H1 (cell line): ENCODE measurements around the gene SHISAL1. TPM values are rescaled to one million over a fixed set of nuclear protein-coding genes. Genes with fewer than 3 reads are reported as not detected.

ENCODE experiments used
- CTCF ChIA-PET: fragments of 300-600 bp; sonication (Branson Sonifier 250); formaldehyde crosslinking; loops from one replicate; lab custom pipeline; 2021; ENCODE audit not compliant: partially characterized antibody; lab: Charles Lee
- POLR2A ChIA-PET: fragments of 300-600 bp; sonication (Branson Sonifier 250); formaldehyde crosslinking; loops from one replicate; lab custom pipeline; 2021; ENCODE audit warnings: inconsistent platforms; ENCODE audit not compliant: partially characterized antibody; lab: Charles Lee
- DNase-seq, 2 experiments: peaks; one replicate each; pipeline versions ENCODE4 v3.0.0 to v3.0.0-alpha.2; 2010 to 2022; ENCODE audit warnings: low spot score in 2 of 2, low read depth in 1 of 2, mixed read lengths in 1 of 2
- FAIRE-seq: peaks from 2 replicates; lab custom pipeline; 2011; peaks lifted over from hg19 to GRCh38; lab: Jason Lieb, UNC
- H2AFZ ChIP-seq: 2 replicates; pipeline ENCODE4 v1.8.1; 2012; ENCODE audit warnings: low read length, inconsistent platforms
- H2AK5ac ChIP-seq: 2 replicates; pipeline ENCODE4 v1.6.1; 2013; ENCODE audit warnings: low read depth, low read length
- H2BK120ac ChIP-seq: replicated peaks from 2 replicates; pipeline ENCODE3; 2013; ENCODE audit warnings: low read depth, low read length, inconsistent platforms
- H2BK12ac ChIP-seq: 2 replicates; pipeline ENCODE4 v1.6.1; 2013; ENCODE audit warnings: low read depth, low read length
- H2BK15ac ChIP-seq: 2 replicates; pipeline ENCODE4 v1.6.1; 2013; ENCODE audit warnings: low read length
- H2BK20ac ChIP-seq: 2 replicates; pipeline ENCODE4 v1.6.1; 2013; ENCODE audit warnings: low read length
- H2BK5ac ChIP-seq: 2 replicates; pipeline ENCODE4 v1.6.1; 2013; ENCODE audit warnings: low read depth, low read length
- H3K14ac ChIP-seq: 2 replicates; pipeline ENCODE4 v1.6.1; 2013; ENCODE audit warnings: inconsistent platforms; ENCODE audit not compliant: insufficient read length
- H3K18ac ChIP-seq: 2 replicates; pipeline ENCODE4 v1.6.1; 2013; ENCODE audit warnings: low read length; ENCODE audit errors: extremely low read depth
- H3K23ac ChIP-seq: 2 replicates; pipeline ENCODE4 v1.6.1; 2013; ENCODE audit warnings: inconsistent platforms; ENCODE audit not compliant: insufficient read length
- H3K23me2 ChIP-seq: 2 replicates; pipeline ENCODE4 v1.6.1; 2013; ENCODE audit warnings: low read depth, low read length
- H3K27ac ChIP-seq: 2 replicates; pipeline ENCODE4 v1.6.1; 2011; ENCODE audit warnings: low read depth, low read length, inconsistent platforms
- H3K27me3 ChIP-seq, 4 experiments: replicated peaks in 1 of 4; 1 replicate in 1 of 4; 2 replicates in 3 of 4; pipeline versions ENCODE4 v1.6.1 to v1.8.1; 2011 to 2013; ENCODE audit warnings: low read length in 3 of 4, mild to moderate bottlenecking in 3 of 4, inconsistent platforms in 2 of 4, mixed read lengths in 2 of 4, moderate library complexity in 1 of 4; ENCODE audit not compliant: control insufficient read depth in 3 of 4, insufficient read depth in 3 of 4; ENCODE audit errors: extremely low read depth in 1 of 4
- H3K36me3 ChIP-seq, 4 experiments: 2 replicates each; pipeline versions ENCODE4 v1.6.1 to v1.8.1; 2011 to 2013; ENCODE audit warnings: mild to moderate bottlenecking in 4 of 4, low read length in 3 of 4, moderate library complexity in 2 of 4, control low read depth in 1 of 4, inconsistent platforms in 1 of 4; ENCODE audit not compliant: insufficient read depth in 4 of 4, control insufficient read depth in 2 of 4
- H3K4ac ChIP-seq: replicated peaks from 2 replicates; pipeline ENCODE3; 2013; ENCODE audit warnings: low read length, low read depth, mixed read lengths, inconsistent platforms; ENCODE audit not compliant: insufficient read length
- H3K4me1 ChIP-seq, 4 experiments: replicated peaks in 1 of 4; 1 replicate in 1 of 4; 2 replicates in 3 of 4; pipeline versions ENCODE4 v1.6.1 to v1.8.1; 2011 to 2013; ENCODE audit warnings: low read length in 3 of 4, inconsistent platforms in 2 of 4, mixed read lengths in 1 of 4; ENCODE audit not compliant: insufficient read depth in 4 of 4, control insufficient read depth in 3 of 4
- H3K4me2 ChIP-seq, 2 experiments: 2 replicates each; pipeline versions ENCODE4 v1.6.1 to v1.8.1; 2011 to 2013; ENCODE audit warnings: low read depth in 2 of 2, low read length in 2 of 2, control low read depth in 1 of 2, inconsistent platforms in 1 of 2, mild to moderate bottlenecking in 1 of 2; ENCODE audit not compliant: insufficient read depth in 1 of 2
- H3K4me3 ChIP-seq, 4 experiments: fragments of 200-600, 300-600 bp in 1 of 4; sonication (generic), shearing (Covaris generic), sonication (Bioruptor Twin) in 1 of 4; 2 replicates each; pipeline versions ENCODE4 v1.5.1 to v1.8.1; 2011 to 2016; ENCODE audit warnings: low read length in 4 of 4, low read depth in 3 of 4, control low read depth in 2 of 4, inconsistent platforms in 2 of 4, mild to moderate bottlenecking in 2 of 4, mixed read lengths in 1 of 4, moderate library complexity in 1 of 4; ENCODE audit not compliant: insufficient read depth in 2 of 4; ENCODE audit errors: extremely low read depth in 1 of 4
- H3K56ac ChIP-seq: replicated peaks from 2 replicates; pipeline ENCODE3; 2013; ENCODE audit warnings: low read depth, mild to moderate bottlenecking, mixed read lengths, low read length, inconsistent platforms; ENCODE audit not compliant: insufficient read length
- H3K79me1 ChIP-seq: 2 replicates; pipeline ENCODE4 v1.6.1; 2013; ENCODE audit warnings: low read depth, low read length, control low read depth
- H3K79me2 ChIP-seq, 2 experiments: 2 replicates each; pipeline versions ENCODE4 v1.6.1 to v1.8.1; 2012 to 2013; ENCODE audit warnings: low read length in 2 of 2, mild to moderate bottlenecking in 2 of 2, inconsistent platforms in 1 of 2; ENCODE audit not compliant: insufficient read depth in 2 of 2, control insufficient read depth in 1 of 2
- H3K9ac ChIP-seq, 4 experiments: replicated peaks in 1 of 4; 1 replicate in 1 of 4; 2 replicates in 3 of 4; pipeline versions ENCODE4 v1.6.1 to v1.8.1; 2011 to 2013; ENCODE audit warnings: low read depth in 3 of 4, low read length in 3 of 4, control low read depth in 2 of 4, mild to moderate bottlenecking in 2 of 4, moderate library complexity in 2 of 4, inconsistent platforms in 1 of 4; ENCODE audit errors: extremely low read depth in 1 of 4
- H3K9me3 ChIP-seq, 2 experiments: 2 replicates each; pipeline versions ENCODE4 v1.6.1 to v1.8.1; 2012 to 2013; ENCODE audit warnings: mild to moderate bottlenecking in 2 of 2, moderate library complexity in 2 of 2, control low read depth in 1 of 2, inconsistent platforms in 1 of 2, low read depth in 1 of 2, low read length in 1 of 2, mixed read lengths in 1 of 2; ENCODE audit not compliant: insufficient read depth in 2 of 2
- H4K20me1 ChIP-seq, 2 experiments: replicated peaks in 1 of 2; 2 replicates each; pipeline versions ENCODE3 to v1.8.1; 2011 to 2013; ENCODE audit warnings: inconsistent platforms in 2 of 2, low read length in 2 of 2, mild to moderate bottlenecking in 1 of 2; ENCODE audit not compliant: insufficient read depth in 2 of 2, control insufficient read depth in 1 of 2
- H4K5ac ChIP-seq: 2 replicates; pipeline ENCODE4 v1.6.1; 2013; ENCODE audit warnings: low read length, low read depth, mixed read lengths, inconsistent platforms; ENCODE audit not compliant: insufficient read length
- H4K8ac ChIP-seq: 2 replicates; pipeline ENCODE4 v1.8.0; 2013; ENCODE audit warnings: mild to moderate bottlenecking, moderate library complexity, low read length, inconsistent platforms; ENCODE audit not compliant: insufficient read depth; ENCODE audit errors: extremely low read depth
- H4K91ac ChIP-seq: replicated peaks from 2 replicates; pipeline ENCODE3; 2013; ENCODE audit warnings: low read length, mixed read lengths, inconsistent platforms; ENCODE audit not compliant: insufficient read length
- BCL11A ChIP-seq, 2 experiments: IDR thresholded peaks; one replicate each; pipeline ENCODE4 v1.6.1; 2011; ENCODE audit warnings: low read depth in 2 of 2, low read length in 2 of 2, mild to moderate bottlenecking in 2 of 2
- CTCF ChIP-seq, 3 experiments: IDR thresholded peaks; 1 replicate in 2 of 3; 2 replicates in 1 of 3; pipeline versions ENCODE4 v1.5.1 to v1.6.1; 2011; ENCODE audit warnings: low read length in 3 of 3, mild to moderate bottlenecking in 3 of 3, inconsistent platforms in 2 of 3, low read depth in 1 of 3, moderate library complexity in 1 of 3; ENCODE audit not compliant: insufficient read depth in 1 of 3; ENCODE audit errors: control extremely low read depth in 1 of 3
- EGR1 ChIP-seq: IDR thresholded peaks from 2 replicates; pipeline ENCODE4 v1.6.1; 2011; ENCODE audit warnings: low read depth, low read length, borderline replicate concordance
- HDAC2 ChIP-seq, 2 experiments: fragments of 300-600 bp in 1 of 2; sonication (generic) in 1 of 2; IDR thresholded peaks; 2 replicates each; pipeline ENCODE4 v1.6.1; 2011 to 2012; ENCODE audit warnings: low read depth in 2 of 2, low read length in 2 of 2, mild to moderate bottlenecking in 2 of 2, moderate library complexity in 2 of 2, borderline replicate concordance in 1 of 2, inconsistent platforms in 1 of 2
- HDAC6 ChIP-seq: IDR thresholded peaks from one replicate; pipeline ENCODE4 v1.7.1; 2012; ENCODE audit warnings: low read depth, mild to moderate bottlenecking, inconsistent platforms, low read length, moderate library complexity
- PHF8 ChIP-seq: fragments of 200-600 bp; sonication (generic); conservative IDR thresholded peaks from 2 replicates; pipeline ENCODE4 v1.7.1; 2012; ENCODE audit warnings: low read depth, mild to moderate bottlenecking, inconsistent platforms, low read length, moderate library complexity
- RBBP5 ChIP-seq: IDR thresholded peaks from 2 replicates; pipeline ENCODE4 v1.7.1; 2012; ENCODE audit warnings: low read depth, mild to moderate bottlenecking, inconsistent platforms, low read length, moderate library complexity, borderline replicate concordance
- SAP30 ChIP-seq: fragments of 300-600 bp; sonication (generic); IDR thresholded peaks from 2 replicates; pipeline ENCODE4 v1.7.1; 2012; ENCODE audit warnings: low read length, moderate library complexity, mild to moderate bottlenecking, inconsistent platforms; ENCODE audit not compliant: insufficient read depth, insufficient replicate concordance
- SP2 ChIP-seq: IDR thresholded peaks from 2 replicates; pipeline ENCODE4 v1.6.1; 2012; ENCODE audit warnings: mild to moderate bottlenecking, low read length, inconsistent platforms
- SP4 ChIP-seq: IDR thresholded peaks from 2 replicates; pipeline ENCODE4 v1.6.1; 2012; ENCODE audit warnings: low read length, inconsistent platforms
- ZNF274 ChIP-seq: IDR thresholded peaks from 2 replicates; pipeline ENCODE4 v1.7.0; 2012; ENCODE audit warnings: low read length, borderline replicate concordance; ENCODE audit errors: extremely low read depth
- WGBS, 2 experiments: shearing (Covaris generic) in 1 of 2; methylation state at CpG; one replicate each; pipeline versions ENCODE4 v1.1.6 to v1.1.7; 2013 to 2015; ENCODE audit warnings: low lambda C conversion rate in 2 of 2, mixed read lengths in 2 of 2, inconsistent platforms in 1 of 2, low coverage in 1 of 2, missing lambda C conversion rate in 1 of 2; ENCODE audit not compliant: insufficient replicate concordance in 2 of 2, insufficient coverage in 1 of 2, insufficient read length in 1 of 2; ENCODE audit errors: extremely low coverage in 1 of 2, missing lambda C conversion rate in 1 of 2; 5-methylcytosine and 5-hydroxymethylcytosine counted together
- polyA plus RNA-seq, 7 experiments: library from polyadenylated mRNA; depleted of rRNA in 3 of 7; stranded (reverse) in 5 of 7; unstranded in 2 of 7; fragments of >200 nt in 5 of 7; fragments of 200-250 nt in 2 of 7; gene quantifications; 1 replicate in 5 of 7; 2 replicates in 1 of 7; 4 replicates in 1 of 7; pipeline versions ENCODE4 v1.2.1 to v1.2.3, GENCODE V29; 2011 to 2013; ENCODE audit warnings: missing spikeins in 2 of 7, mixed read lengths in 2 of 7
- total RNA-seq: library from RNA; stranded (reverse); fragmentation: NEBNext Ultra II Directional; extraction: Animal tissue kit (Norgen Biotek cat#: 25700); gene quantifications from 2 replicates; pipeline ENCODE4 v1.2.1, GENCODE V29; 2021

The SHISAL1 gene
- total and polyA plus RNA-seq, 2 of the 8 experiments (the other 6 are each of a cell fraction or from before 2014, with no cell fraction given), result 3.7 to 5.8 TPM

GRCh38 chr22:44292521-44292920 is 20.2 kb downstream of the SHISAL1 start:
- Histone ChIP-seq H3K4ac (peak overlapping the region; percentile 71), H3K56ac (no peak overlapping the region), H3K9ac (no peak overlapping the region), H3K23me2 (no peaks in the 10 kb centered on the region), H2BK20ac (no peak overlapping the region), H3K4me2 (peak overlapping the region in 1 of 2 experiments; percentile 25; a peak in 1 of 4 replicates), H3K4me3 (no peak overlapping the region), H4K8ac (no peak overlapping the region; the same call in 1 of the 2 replicates), H3K14ac (no peak overlapping the region), H3K27ac (no peak overlapping the region), H3K36me3 (no peaks in the 10 kb centered on the region), H3K9me3 (peaks cover 2 to 4% of the 10 kb centered on the region in 2 experiments; a peak in 1 of 4 replicates), H3K18ac (peak overlapping the region; percentile 5), H3K79me1 (no peaks in the 10 kb centered on the region), H3K4me1 (peaks cover 2 to 16% (median 10%) of the 10 kb centered on the region in 4 experiments), H2BK15ac (0 out of 2 replicates have a peak overlapping the region, but pooled peaks have one; percentile 16), H2BK120ac (no peak overlapping the region), H2AFZ (no peak overlapping the region), H4K20me1 (no peaks in the 10 kb centered on the region), H3K23ac (no peak overlapping the region), H2AK5ac (no peak overlapping the region), H2BK5ac (peak overlapping the region; percentile 56; the same call in 1 of the 2 replicates), H3K79me2 (no peaks in the 10 kb centered on the region), H4K91ac (peak overlapping the region; percentile 70), H3K27me3 (no peaks in the 10 kb centered on the region; a peak in 1 of 7 replicates), H4K5ac (no peak overlapping the region), H2BK12ac (0 out of 2 replicates have a peak overlapping the region, but pooled peaks have one; percentile 68)
- FAIRE-seq (no peak), DNase-seq (no peak)
- WGBS, 2 experiments, result 85% methylated on average over 9 of the region's 10 CpGs; no CpG with 5 or more reads in 1 of the 2 experiments
- ChIA-PET POLR2A (interaction anchor here (1.2 kb wide), 1 partner anchor 9 kb away, joined by 3 read pairs; no protein-coding TSS in a partner anchor), CTCF (no interaction called here)
- no peak for TF ChIP-seq HDAC6
- no peak for TF ChIP-seq HDAC2 (IDR thresholded peaks at IDR 0.05; ENCODE audit: borderline replicate concordance in 1 of 2, low read depth in 2 of 2, low read length in 2 of 2)
- TF ChIP-seq EGR1, result no peak
- TF ChIP-seq RBBP5, result no peak
- no peak for TF ChIP-seq ZNF274
- TF ChIP-seq SAP30, result no peak
- TF ChIP-seq CTCF (IDR thresholded peaks at IDR 0.05; ENCODE audit: control extremely low read depth in 1 of 3, insufficient read depth in 1 of 3, low read depth in 1 of 3, low read length in 3 of 3), result no peak
- no peak for TF ChIP-seq SP4
- no peak for TF ChIP-seq SP2
- no peak for TF ChIP-seq BCL11A (IDR thresholded peaks at IDR 0.05; ENCODE audit: low read depth in 2 of 2, low read length in 2 of 2)
- no peak for TF ChIP-seq PHF8
